Transverse colon (tissue), 3 donors: ENCODE data around the gene KCNJ5.

Experiments used
- CTCF ChIP-seq, 5 experiments: fragments of 200-600 bp in 3 of 5; fragments of 450-650 bp in 2 of 5; sonication (generic) in 3 of 5; IDR thresholded peaks; 1 replicate in 2 of 5; 2 replicates in 3 of 5; pipeline ENCODE4 v1.5.1; 2016 to 2017; ENCODE audit warnings: antibody characterized with exemption in 5 of 5, inconsistent platforms in 3 of 5, mild to moderate bottlenecking in 2 of 5, moderate library complexity in 1 of 5
- POLR2A ChIP-seq: fragments of 450-650 bp; IDR thresholded peaks from one replicate; pipeline ENCODE4 v1.6.1; 2016; ENCODE audit warnings: antibody characterized with exemption, mild to moderate bottlenecking, moderate library complexity

DNA sequence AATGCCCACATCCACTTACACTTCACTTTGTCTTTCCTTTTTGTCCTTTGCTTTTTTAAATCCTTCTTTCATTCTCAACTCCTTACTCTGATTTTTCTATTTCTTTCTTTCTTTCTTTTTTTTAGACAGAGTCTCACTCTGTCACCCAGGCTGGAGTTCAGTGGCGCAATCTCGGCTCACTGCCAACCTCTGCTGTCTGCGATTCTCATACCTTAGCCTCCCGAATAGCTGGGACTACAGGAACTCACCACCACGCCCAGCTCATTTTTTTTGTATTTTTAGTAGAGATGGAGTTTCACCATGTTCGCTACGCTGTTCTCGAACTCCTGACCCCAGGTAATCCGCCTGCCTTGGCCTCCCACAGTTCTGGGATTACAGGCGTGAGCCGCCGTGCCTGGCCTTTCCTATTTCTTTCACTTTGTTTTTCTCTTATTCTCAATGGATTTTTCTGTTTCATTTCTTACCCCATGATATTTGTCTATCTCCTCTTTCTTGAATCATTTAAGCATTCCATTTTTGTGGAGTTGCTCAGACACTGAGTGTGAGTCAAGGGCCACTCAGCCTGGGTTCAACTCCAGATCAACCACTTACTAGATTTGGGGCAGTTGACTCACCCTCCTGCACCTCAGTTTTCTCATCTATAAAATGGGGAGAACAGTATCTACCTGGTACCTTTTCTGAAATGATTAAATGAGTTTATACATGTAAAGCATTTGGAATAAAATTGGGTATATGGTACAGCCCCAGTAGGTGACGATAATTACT, 7.6 kb downstream of the KCNJ5 start:
- TF ChIP-seq POLR2A = no peak
- no peak for TF ChIP-seq CTCF (IDR thresholded peaks at IDR 0.05)
